Psoas muscle (tissue), 8 donors: ENCODE data around the gene UBE2I. TPM values are rescaled to one million over a fixed set of nuclear protein-coding genes. Genes with fewer than 3 reads are reported as not detected.
A peak's percentile ranks its signal among the peaks of the same experiment; 100 is the strongest.

Source experiments
- ATAC-seq, 4 donors: fragments of 200-7000 bp; cut with Tn5 transposase; one replicate each; pipeline ENCODE4 v1.9.1; 2020; ENCODE audit warnings: moderate library complexity in 3 of 4, mild to moderate bottlenecking in 2 of 4
- DNase-seq, 2 donors: peaks; one replicate each; pipeline ENCODE4 v3.0.0-alpha.2; 2020
- H3K27ac ChIP-seq: fragments of 200-600 bp; one replicate; pipeline ENCODE4 v1.8.0; 2022
- H3K27me3 ChIP-seq, 3 donors: fragments of 200-600 bp in 1 of 3; one replicate each; pipeline versions ENCODE4 v1.6.1 to v1.8.0; 2013 to 2022; ENCODE audit warnings: low read length in 2 of 3, mild to moderate bottlenecking in 2 of 3, moderate library complexity in 1 of 3; ENCODE audit not compliant: insufficient read depth in 3 of 3
- H3K36me3 ChIP-seq, 2 donors: fragments of 200-600 bp in 1 of 2; one replicate each; pipeline versions ENCODE4 v1.6.1 to v1.8.0; 2013 to 2022; ENCODE audit warnings: low read depth in 1 of 2, mild to moderate bottlenecking in 1 of 2, moderate library complexity in 1 of 2; ENCODE audit not compliant: insufficient read depth in 1 of 2
- H3K4me1 ChIP-seq: fragments of 200-600 bp; one replicate; pipeline ENCODE4 v1.8.0; 2022
- H3K4me3 ChIP-seq: fragments of 200-600 bp; one replicate; pipeline ENCODE4 v1.8.0; 2022; ENCODE audit warnings: mild to moderate bottlenecking
- H3K9me3 ChIP-seq: fragments of 200-600 bp; one replicate; pipeline ENCODE4 v1.8.0; 2022
- CTCF ChIP-seq: fragments of 200-600 bp; IDR thresholded peaks from one replicate; pipeline ENCODE4 v1.8.0; 2022; ENCODE audit warnings: antibody characterized with exemption
- WGBS, 3 donors: extraction: QIAGEN DNeasy Blood & Tissue Kit; methylation state at CpG; one replicate each; pipeline versions ENCODE4 v1.1.6 to v1.1.7; 2013; 5-methylcytosine and 5-hydroxymethylcytosine counted together
- intact Hi-C, 2 donors: fragments of 100-400 bp; cut with DNase I; formaldehyde crosslinking; loops; one replicate each; pipeline versions ENCODE4 v1.11.0 to v1.14.2; 2022
- polyA plus RNA-seq, 3 donors: library from polyadenylated mRNA; stranded (reverse); fragments of 200-250 nt; gene quantifications; one replicate each; pipeline ENCODE4 v1.2.3, GENCODE V29; 2013
- total RNA-seq, 4 donors: library from RNA; stranded (reverse); fragmentation: NEBNext Ultra II Directional in 2 of 4; extraction: Animal tissue kit (Norgen Biotek cat#: 25700) in 2 of 4; gene quantifications; one replicate each; pipeline versions ENCODE4 v1.2.1 to v1.2.4, GENCODE V29; 2021 to 2023
- donor health status: healthy with polysubstance abuse.
- donor health status: DM: no; HTN: no; CAD: no; lungs with moderate emphysema.
- donor health status: Bipolar disorder and iron deficiency.
- donor health status: healthy.
- donor health status: DM: yes; HTN: yes; CAD: no.
- donor health status: DM: no; HTN: no; CAD: no.
- donor health status: DM: no; HTN: no; CAD: no.
- donor health status: DM: yes; HTN: yes; CAD: no.

Gene UBE2I
- total and polyA plus RNA-seq, 7 donors = 46.2 to 101 (median 55.6) TPM

GRCh38 chr16:1331712-1332617, 22.5 kb downstream of the UBE2I start:
- no peak for TF ChIP-seq CTCF
- peak in 1 of 4 donors; percentile 42 for ATAC-seq
- H3K4me3 ChIP-seq = peak overlapping the region; percentile 59
- H3K27ac ChIP-seq = no peak overlapping the region
- DNase-seq = peak; percentile 56 to 80
- H3K4me1 ChIP-seq = no peaks in the 10 kb centered on the region
- H3K27me3 ChIP-seq = peaks cover 0 to 30% (median 25%) of the 10 kb centered on the region in 3 donors
- H3K36me3 ChIP-seq = no peaks in the 10 kb centered on the region
- WGBS, 3 donors = 3 to 4% (median 3%) methylated on average over 33 to 34 of the region's 34 CpGs
- intact Hi-C loops = no loop called here
- no peaks in the 10 kb centered on the region for H3K9me3 ChIP-seq

- ATAC-seq (no peak), DNase-seq (no peak)
- Histone ChIP-seq H3K27ac (no peak overlapping the region), H3K9me3 (no peaks in the 10 kb centered on the region), H3K4me3 (peak overlapping the region; percentile 59), H3K27me3 (peaks cover 0 to 30% (median 25%) of the 10 kb centered on the region in 3 donors), H3K4me1 (no peaks in the 10 kb centered on the region), H3K36me3 (no peaks in the 10 kb centered on the region)
- intact Hi-C loops = no loop called here
- 4 to 6% (median 6%) methylated on average over 23 to 26 of the region's 26 CpGs for WGBS, 3 donors
- TF ChIP-seq CTCF = no peak
Observed at GRCh38 chr16:1332618-1333148, 23.2 kb downstream of the UBE2I start.

GRCh38 chr16:1333149-1333812, 23.8 kb downstream of the UBE2I start, which contains the start of gene BAIAP3:
Gene BAIAP3, plus strand, starts transcription at chr16:1333645. Its CDS starts 4,905 bp downstream, at chr16:1338550.
- peaks cover 0 to 30% (median 25%) of the 10 kb centered on the region in 3 donors for H3K27me3 ChIP-seq

More at GRCh38 chr16:1333149-1333812, 23.8 kb downstream of the UBE2I start, which contains the start of gene BAIAP3:
- WGBS, 3 donors = 2 to 4% (median 2%) methylated on average over 36 to 83 of the region's 83 CpGs
- H3K4me3 ChIP-seq = peak within 1 kb of the TSS; percentile 59
- DNase-seq (peak; percentile 60 to 72), ATAC-seq (peak; percentile 64 to 80 (median 74))
- intact Hi-C loops = no loop called here
- H3K27ac ChIP-seq = no peak within 1 kb of the TSS
- H3K9me3 ChIP-seq = no peaks in the 10 kb centered on the region
- no peak for TF ChIP-seq CTCF
- no peaks in the 10 kb centered on the region for H3K36me3 ChIP-seq
- H3K4me1 ChIP-seq = no peaks in the 10 kb centered on the region
